KMS-11 (cell line): Measurements from ENCODE around the gene ZNF107.
"Not testable (repeated sequence)": the region's sequence is repeated elsewhere in the genome, so short reads cannot be mapped to it uniquely, and the experiment has no call there.

Experiments
- H2AFZ ChIP-seq: fragments of 200-600 bp; sonication (generic); 2 replicates; pipeline ENCODE4 v1.6.1; 2016; ENCODE audit warnings: antibody characterized with exemption, mixed run types, low read depth
- H3K27ac ChIP-seq: fragments of 200-600 bp; sonication (generic); 2 replicates; pipeline ENCODE4 v1.6.1; 2016; ENCODE audit warnings: mild to moderate bottlenecking, mixed run types
- H3K27me3 ChIP-seq: fragments of 200-600 bp; sonication (generic); 2 replicates; pipeline ENCODE4 v1.6.1; 2017; ENCODE audit warnings: mild to moderate bottlenecking, low read depth, mixed run types, moderate library complexity; ENCODE audit not compliant: insufficient read depth
- H3K36me3 ChIP-seq: fragments of 200-600 bp; sonication (generic); 2 replicates; pipeline ENCODE4 v1.6.1; 2017; ENCODE audit warnings: mild to moderate bottlenecking, mixed run types; ENCODE audit not compliant: insufficient read depth
- H3K4me1 ChIP-seq: fragments of 200-600 bp; sonication (generic); 2 replicates; pipeline ENCODE4 v1.6.1; 2016; ENCODE audit warnings: mild to moderate bottlenecking, low read depth, mixed run types; ENCODE audit not compliant: poor library complexity, severe bottlenecking
- H3K4me2 ChIP-seq: fragments of 200-600 bp; sonication (generic); 2 replicates; pipeline ENCODE4 v1.7.0; 2016; ENCODE audit warnings: mild to moderate bottlenecking, mixed run types
- H3K4me3 ChIP-seq: fragments of 200-600 bp; sonication (generic); IDR thresholded peaks from 2 replicates; pipeline ENCODE4 v1.6.1; 2017; ENCODE audit warnings: low read depth, low read length, mixed read lengths; ENCODE audit not compliant: insufficient read depth
- H3K79me2 ChIP-seq: fragments of 200-600 bp; sonication (generic); 2 replicates; pipeline ENCODE4 v1.6.1; 2016; ENCODE audit warnings: low read depth, mixed run types; ENCODE audit not compliant: insufficient read depth
- H3K9ac ChIP-seq: fragments of 200-600 bp; sonication (generic); 2 replicates; pipeline ENCODE4 v1.6.1; 2016; ENCODE audit warnings: mild to moderate bottlenecking, mixed run types
- H4K20me1 ChIP-seq: fragments of 200-600 bp; sonication (generic); 2 replicates; pipeline ENCODE4 v1.6.1; 2016; ENCODE audit warnings: mild to moderate bottlenecking, mixed run types; ENCODE audit not compliant: insufficient read depth
- TF ChIP-seq, protein P1 (sequence below): fragments of 200-600 bp; sonication (generic); conservative IDR thresholded peaks from 2 replicates; pipeline ENCODE4 v1.6.1; 2017; ENCODE audit warnings: low read depth, mild to moderate bottlenecking, antibody characterized with exemption, low read length, moderate library complexity, mixed read lengths

The ZNF107 gene

DNA sequence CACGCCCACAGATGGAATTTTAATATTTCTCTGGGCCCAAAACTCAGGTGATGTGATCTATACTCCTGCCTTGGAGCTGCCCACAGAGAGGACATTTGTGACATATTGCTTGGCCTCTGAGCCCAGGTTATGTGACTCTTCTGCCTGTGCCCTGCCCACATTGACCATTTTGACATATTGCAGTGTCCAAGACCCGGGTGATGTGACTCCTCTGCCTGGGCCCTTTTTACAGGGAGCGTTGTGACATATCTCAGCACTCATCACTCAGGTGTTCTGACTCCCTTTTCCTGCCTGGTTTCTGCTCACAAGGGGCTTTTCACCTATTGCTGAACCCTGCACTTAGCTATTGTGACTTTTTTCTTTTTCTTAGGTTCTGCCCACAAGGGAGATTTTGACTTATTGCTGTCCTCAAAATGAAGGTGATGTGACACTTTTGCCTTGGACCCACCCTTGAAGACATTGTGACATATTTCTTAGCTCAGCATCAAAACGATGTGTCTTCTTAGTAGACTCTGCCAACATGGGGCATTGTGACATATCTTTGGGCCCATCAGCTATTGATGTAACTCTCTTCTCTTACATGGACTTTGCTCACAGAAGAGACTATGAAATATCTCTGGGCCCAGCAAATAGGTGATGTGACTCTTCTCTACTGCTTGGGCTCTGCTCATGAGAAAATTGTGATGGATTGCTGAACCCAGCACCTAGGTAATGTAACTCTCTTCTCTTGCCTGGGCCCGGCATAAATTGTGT lies 11.0 kb upstream of the ZNF107 start:
- Histone ChIP-seq H3K4me3 (no peak overlapping the region), H3K36me3 (no peaks in the 10 kb centered on the region), H3K4me2 (no peak overlapping the region), H3K79me2 (no peaks in the 10 kb centered on the region), H4K20me1 (no peaks in the 10 kb centered on the region), H3K27me3 (no peaks in the 10 kb centered on the region), H3K4me1 (no peaks in the 10 kb centered on the region), H2AFZ (no peak overlapping the region), H3K9ac (no peak overlapping the region), H3K27ac (no peak overlapping the region)
- TF ChIP-seq, protein P1, sequence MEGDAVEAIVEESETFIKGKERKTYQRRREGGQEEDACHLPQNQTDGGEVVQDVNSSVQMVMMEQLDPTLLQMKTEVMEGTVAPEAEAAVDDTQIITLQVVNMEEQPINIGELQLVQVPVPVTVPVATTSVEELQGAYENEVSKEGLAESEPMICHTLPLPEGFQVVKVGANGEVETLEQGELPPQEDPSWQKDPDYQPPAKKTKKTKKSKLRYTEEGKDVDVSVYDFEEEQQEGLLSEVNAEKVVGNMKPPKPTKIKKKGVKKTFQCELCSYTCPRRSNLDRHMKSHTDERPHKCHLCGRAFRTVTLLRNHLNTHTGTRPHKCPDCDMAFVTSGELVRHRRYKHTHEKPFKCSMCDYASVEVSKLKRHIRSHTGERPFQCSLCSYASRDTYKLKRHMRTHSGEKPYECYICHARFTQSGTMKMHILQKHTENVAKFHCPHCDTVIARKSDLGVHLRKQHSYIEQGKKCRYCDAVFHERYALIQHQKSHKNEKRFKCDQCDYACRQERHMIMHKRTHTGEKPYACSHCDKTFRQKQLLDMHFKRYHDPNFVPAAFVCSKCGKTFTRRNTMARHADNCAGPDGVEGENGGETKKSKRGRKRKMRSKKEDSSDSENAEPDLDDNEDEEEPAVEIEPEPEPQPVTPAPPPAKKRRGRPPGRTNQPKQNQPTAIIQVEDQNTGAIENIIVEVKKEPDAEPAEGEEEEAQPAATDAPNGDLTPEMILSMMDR = no peak

DNA sequence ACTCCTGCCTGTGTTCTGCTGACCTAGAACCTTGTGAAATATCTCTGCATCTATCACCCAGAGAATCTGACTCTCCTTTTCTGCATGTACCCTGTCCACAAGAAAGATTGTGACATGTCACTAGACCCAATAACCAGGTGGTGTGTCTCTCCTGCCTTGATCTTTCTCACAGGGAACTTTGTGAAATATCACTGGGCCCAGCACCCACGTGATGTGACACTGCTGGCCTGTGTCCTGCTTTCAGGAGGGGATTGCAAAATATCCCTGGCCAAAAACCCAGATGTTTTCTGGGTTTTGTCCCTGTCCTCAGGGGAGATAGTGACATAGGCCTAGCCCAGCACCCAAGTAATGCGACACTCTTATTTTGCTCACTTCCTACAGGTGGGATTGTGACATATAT lies 10.1 kb upstream of the ZNF107 start:
- Histone ChIP-seq H4K20me1 (no peaks in the 10 kb centered on the region), H3K27ac (no peak overlapping the region), H3K4me3 (no peak overlapping the region), H3K27me3 (no peaks in the 10 kb centered on the region), H3K4me1 (no peaks in the 10 kb centered on the region), H3K36me3 (no peaks in the 10 kb centered on the region), H3K4me2 (no peak overlapping the region), H2AFZ (no peak overlapping the region), H3K79me2 (no peaks in the 10 kb centered on the region), H3K9ac (no peak overlapping the region)
- TF ChIP-seq, protein P1 = no peak

DNA sequence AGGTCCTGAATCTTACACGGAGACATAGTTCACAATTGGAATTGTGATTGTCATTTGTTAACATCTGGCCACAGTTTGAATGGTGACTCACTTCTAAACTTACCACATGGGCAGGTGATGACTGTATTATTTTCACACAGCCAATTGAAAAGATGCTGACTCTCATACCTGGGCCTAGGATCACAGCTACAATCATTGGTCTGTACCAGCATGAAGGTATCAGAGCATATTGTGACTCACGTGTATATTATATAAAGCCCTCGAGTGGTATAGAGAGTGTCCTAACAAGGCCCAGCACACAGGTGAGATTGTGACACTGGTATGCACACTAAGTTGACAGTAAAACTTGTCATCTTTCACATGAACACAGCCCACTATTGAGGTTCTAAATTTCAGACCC lies 9.4 kb upstream of the ZNF107 start:
- Histone ChIP-seq H4K20me1 (no peaks in the 10 kb centered on the region), H3K4me3 (no peak overlapping the region)

DNA sequence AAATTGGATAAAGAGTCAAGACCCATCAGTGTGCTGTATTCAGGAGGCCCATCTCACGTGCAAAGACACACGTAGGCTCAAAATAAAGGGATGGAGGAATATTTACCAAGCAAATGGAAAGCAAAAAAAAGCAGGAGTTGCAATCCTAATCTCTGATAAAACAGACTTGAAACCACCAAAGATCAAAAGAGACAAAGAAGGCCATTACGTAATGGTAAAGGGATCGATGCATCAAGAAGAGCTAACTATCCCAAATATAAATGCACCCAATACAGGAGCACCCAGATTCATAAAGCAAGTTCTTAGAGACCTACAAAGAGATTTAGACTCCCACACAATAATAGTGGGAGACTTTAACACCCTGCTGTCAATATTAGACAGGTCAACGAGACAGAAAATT lies 3.8 kb upstream of the ZNF107 start:
- not testable (repeated sequence) for H3K9ac ChIP-seq, H3K4me3 ChIP-seq, H3K27me3 ChIP-seq, H2AFZ ChIP-seq, H3K27ac ChIP-seq, H3K79me2 ChIP-seq, H3K4me1 ChIP-seq, H3K36me3 ChIP-seq, H4K20me1 ChIP-seq, H3K4me2 ChIP-seq

More for the DNA sequence above, 9.4 kb upstream of the ZNF107 start:
- Histone ChIP-seq H2AFZ (no peak overlapping the region), H3K4me2 (no peak overlapping the region), H3K36me3 (no peaks in the 10 kb centered on the region), H3K79me2 (no peaks in the 10 kb centered on the region), H3K4me1 (no peaks in the 10 kb centered on the region), H3K9ac (no peak overlapping the region), H3K27ac (no peak overlapping the region), H3K27me3 (no peaks in the 10 kb centered on the region)
- TF ChIP-seq, protein P1 = no peak

DNA sequence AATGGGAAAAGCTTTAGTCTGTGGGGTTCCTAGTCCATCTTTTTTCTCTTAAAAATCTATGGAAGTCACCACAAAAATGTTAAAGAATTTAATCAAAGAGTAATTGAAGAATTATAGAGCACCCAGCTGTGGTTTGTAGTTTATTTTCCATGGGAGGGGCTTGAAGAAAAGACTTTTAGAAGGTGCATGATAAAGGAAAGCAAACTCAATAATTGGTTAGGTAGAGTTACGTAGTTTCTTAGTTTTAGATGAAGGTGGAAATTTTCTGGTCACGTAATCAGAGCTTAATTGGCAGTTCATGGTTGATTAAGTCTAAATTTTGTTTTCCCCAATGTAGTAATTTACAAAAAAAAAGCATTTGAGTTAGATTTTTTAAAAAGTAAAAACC lies 724 bp downstream of the ZNF107 start:
- H3K36me3 ChIP-seq = peaks cover 9% of the 10 kb centered on the region; the same call in 1 of the 2 replicates
- H3K27ac ChIP-seq = peak overlapping the region; percentile 67
- H3K4me1 ChIP-seq = peaks cover 13% of the 10 kb centered on the region
- peak overlapping the region; percentile 41 for H3K4me3 ChIP-seq
- H2AFZ ChIP-seq = peak overlapping the region; percentile 94
- no peaks in the 10 kb centered on the region for H4K20me1 ChIP-seq
- peaks cover 49% of the 10 kb centered on the region; the same call in 1 of the 2 replicates for H3K79me2 ChIP-seq
- peak overlapping the region; percentile 86 for H3K9ac ChIP-seq
- no peaks in the 10 kb centered on the region for H3K27me3 ChIP-seq
- H3K4me2 ChIP-seq = peak overlapping the region; percentile 61
- TF ChIP-seq, protein P1 = no peak
